ENCODE measurements around the gene KLHL29.

Gene KLHL29

DNA sequence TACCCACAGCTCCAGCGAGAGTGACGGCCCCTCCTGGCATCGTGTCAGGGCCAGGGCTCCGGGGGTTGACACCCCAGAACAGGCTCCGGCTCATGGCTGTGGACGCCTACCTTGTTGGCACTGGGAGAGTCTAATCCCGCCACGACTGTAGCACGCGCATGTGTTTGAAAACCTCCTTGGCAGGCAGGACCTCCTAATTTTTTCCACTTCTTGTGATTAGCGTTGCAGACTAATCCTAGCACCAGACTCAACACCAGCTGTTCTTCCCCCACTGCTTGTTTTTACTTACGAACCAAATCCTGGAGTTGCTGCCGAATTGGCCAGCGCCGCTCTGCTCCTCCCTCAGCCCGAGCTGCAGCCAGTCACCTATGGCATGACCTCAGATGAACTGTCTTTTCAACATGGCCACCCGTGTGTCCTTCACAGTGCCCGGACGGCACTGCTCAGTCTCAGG, 110.7 kb downstream of the KLHL29 start:
- H3K27ac ChIP-seq (ENCODE audit: low read length) = no peak overlapping the region
- H3K4me2 ChIP-seq (ENCODE audit: insufficient read depth, low read length) = no peak overlapping the region
- no peak for TF ChIP-seq EZH2 (IDR thresholded peaks at IDR 0.05; ENCODE audit: borderline replicate concordance, low read depth, low read length, severe bottlenecking)
- TF ChIP-seq, protein P1, sequence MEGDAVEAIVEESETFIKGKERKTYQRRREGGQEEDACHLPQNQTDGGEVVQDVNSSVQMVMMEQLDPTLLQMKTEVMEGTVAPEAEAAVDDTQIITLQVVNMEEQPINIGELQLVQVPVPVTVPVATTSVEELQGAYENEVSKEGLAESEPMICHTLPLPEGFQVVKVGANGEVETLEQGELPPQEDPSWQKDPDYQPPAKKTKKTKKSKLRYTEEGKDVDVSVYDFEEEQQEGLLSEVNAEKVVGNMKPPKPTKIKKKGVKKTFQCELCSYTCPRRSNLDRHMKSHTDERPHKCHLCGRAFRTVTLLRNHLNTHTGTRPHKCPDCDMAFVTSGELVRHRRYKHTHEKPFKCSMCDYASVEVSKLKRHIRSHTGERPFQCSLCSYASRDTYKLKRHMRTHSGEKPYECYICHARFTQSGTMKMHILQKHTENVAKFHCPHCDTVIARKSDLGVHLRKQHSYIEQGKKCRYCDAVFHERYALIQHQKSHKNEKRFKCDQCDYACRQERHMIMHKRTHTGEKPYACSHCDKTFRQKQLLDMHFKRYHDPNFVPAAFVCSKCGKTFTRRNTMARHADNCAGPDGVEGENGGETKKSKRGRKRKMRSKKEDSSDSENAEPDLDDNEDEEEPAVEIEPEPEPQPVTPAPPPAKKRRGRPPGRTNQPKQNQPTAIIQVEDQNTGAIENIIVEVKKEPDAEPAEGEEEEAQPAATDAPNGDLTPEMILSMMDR (IDR thresholded peaks at IDR 0.05; ENCODE audit: borderline replicate concordance, extremely low read depth, low read length, poor library complexity, severe bottlenecking) = no peak
- peaks cover 45% of the 10 kb centered on the region for H4K20me1 ChIP-seq (ENCODE audit: insufficient read depth, low read length)
- ATAC-seq (ENCODE audit: insufficient read depth, low read depth) (no peak), DNase-seq (no peak)
- H3K79me2 ChIP-seq (ENCODE audit: insufficient read depth, low read length) = no peaks in the 10 kb centered on the region
- no peaks in the 10 kb centered on the region for H3K9me3 ChIP-seq (ENCODE audit: insufficient read depth, low read length, severe bottlenecking)
- peaks cover 14% of the 10 kb centered on the region for H3K27me3 ChIP-seq (ENCODE audit: insufficient read depth, low read length, poor library complexity)
- H3K36me3 ChIP-seq (ENCODE audit: insufficient read depth, low read length) = no peaks in the 10 kb centered on the region
- peaks cover 19% of the 10 kb centered on the region for H3K4me1 ChIP-seq (ENCODE audit: insufficient read depth, low read length)
- no peak overlapping the region for H2AFZ ChIP-seq (ENCODE audit: low read depth, low read length)
- H3K4me3 ChIP-seq (ENCODE audit: low read depth in 1 of 2, low read length in 2 of 2) = no peak overlapping the region
- no peak overlapping the region for H3K9ac ChIP-seq (ENCODE audit: low read depth, low read length)

DNA sequence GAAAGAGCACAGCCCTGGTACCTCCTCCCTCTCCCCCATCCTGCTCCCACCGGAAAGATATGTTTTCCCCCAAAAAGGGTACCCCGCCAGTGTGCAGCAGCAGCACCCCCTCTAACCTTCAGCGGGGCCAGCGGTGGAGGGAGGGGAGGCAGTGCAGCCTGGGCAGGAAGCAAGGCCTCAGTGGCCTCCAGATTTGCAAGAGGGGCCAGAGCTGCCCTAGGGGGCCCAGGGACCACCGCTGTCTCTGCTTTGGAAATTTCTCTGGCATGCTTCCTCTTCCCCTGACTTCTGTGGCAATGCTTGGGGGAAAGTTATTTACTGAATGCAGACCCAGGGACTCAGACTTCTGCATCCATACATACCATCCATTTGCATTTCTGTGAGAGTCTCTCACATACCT, 111.5 kb downstream of the KLHL29 start:
- Histone ChIP-seq H3K4me1 (ENCODE audit: insufficient read depth, low read length) (peaks cover 19% of the 10 kb centered on the region), H2AFZ (ENCODE audit: low read depth, low read length) (no peak overlapping the region), H3K9me3 (ENCODE audit: insufficient read depth, low read length, severe bottlenecking) (no peaks in the 10 kb centered on the region), H3K4me3 (ENCODE audit: low read depth in 1 of 2, low read length in 2 of 2) (no peak overlapping the region), H3K79me2 (ENCODE audit: insufficient read depth, low read length) (no peaks in the 10 kb centered on the region), H3K36me3 (ENCODE audit: insufficient read depth, low read length) (no peaks in the 10 kb centered on the region), H3K27me3 (ENCODE audit: insufficient read depth, low read length, poor library complexity) (peaks cover 14% of the 10 kb centered on the region), H3K27ac (ENCODE audit: low read length) (no peak overlapping the region), H4K20me1 (ENCODE audit: insufficient read depth, low read length) (peaks cover 45% of the 10 kb centered on the region), H3K4me2 (ENCODE audit: insufficient read depth, low read length) (no peak overlapping the region), H3K9ac (ENCODE audit: low read depth, low read length) (no peak overlapping the region)
- ATAC-seq (ENCODE audit: insufficient read depth, low read depth) (no peak), DNase-seq (no peak)
- TF ChIP-seq, protein P1 (IDR thresholded peaks at IDR 0.05; ENCODE audit: borderline replicate concordance, extremely low read depth, low read length, poor library complexity, severe bottlenecking) = no peak
- TF ChIP-seq EZH2 (IDR thresholded peaks at IDR 0.05; ENCODE audit: borderline replicate concordance, low read depth, low read length, severe bottlenecking) = peak; percentile 46

DNA sequence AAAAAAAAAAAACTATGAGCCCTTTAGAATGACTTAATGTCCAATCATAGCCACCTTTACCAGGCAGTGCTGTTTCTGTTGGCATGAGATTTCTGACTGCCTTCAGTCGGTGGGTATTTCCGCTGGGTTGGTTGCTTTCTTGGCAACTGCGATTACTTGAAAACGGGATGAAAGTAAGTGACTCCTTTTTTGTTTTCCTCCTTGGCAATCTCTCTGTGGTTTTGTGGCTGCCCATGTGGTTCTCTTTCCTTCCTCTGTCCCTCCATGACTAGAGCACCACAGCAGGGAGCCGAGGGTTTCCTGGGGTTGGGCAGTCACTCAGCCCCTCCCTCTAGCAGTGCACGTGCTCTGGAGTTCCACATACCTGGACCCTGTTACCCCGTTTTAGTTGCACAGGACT, 112.1 kb downstream of the KLHL29 start:
- no peak for TF ChIP-seq EZH2 (IDR thresholded peaks at IDR 0.05; ENCODE audit: borderline replicate concordance, low read depth, low read length, severe bottlenecking)
- TF ChIP-seq, protein P1 (IDR thresholded peaks at IDR 0.05; ENCODE audit: borderline replicate concordance, extremely low read depth, low read length, poor library complexity, severe bottlenecking) = no peak
- H2AFZ ChIP-seq (ENCODE audit: low read depth, low read length) = no peak overlapping the region
- H3K4me3 ChIP-seq (ENCODE audit: low read depth in 1 of 2, low read length in 2 of 2) = no peak overlapping the region
- H3K4me2 ChIP-seq (ENCODE audit: insufficient read depth, low read length) = 0 out of 2 replicates have a peak overlapping the region, but pooled peaks have one; percentile 5
- peaks cover 39% of the 10 kb centered on the region for H4K20me1 ChIP-seq (ENCODE audit: insufficient read depth, low read length)
- no peak overlapping the region for H3K27ac ChIP-seq (ENCODE audit: low read length)
- peak; percentile 74 for DNase-seq
- H3K9ac ChIP-seq (ENCODE audit: low read depth, low read length) = no peak overlapping the region
- H3K9me3 ChIP-seq (ENCODE audit: insufficient read depth, low read length, severe bottlenecking) = no peaks in the 10 kb centered on the region
- peaks cover 19% of the 10 kb centered on the region for H3K4me1 ChIP-seq (ENCODE audit: insufficient read depth, low read length)
- peaks cover 14% of the 10 kb centered on the region for H3K27me3 ChIP-seq (ENCODE audit: insufficient read depth, low read length, poor library complexity)
- H3K36me3 ChIP-seq (ENCODE audit: insufficient read depth, low read length) = no peaks in the 10 kb centered on the region
- peak; percentile 88 for ATAC-seq (ENCODE audit: insufficient read depth, low read depth)
- H3K79me2 ChIP-seq (ENCODE audit: insufficient read depth, low read length) = no peaks in the 10 kb centered on the region

DNA sequence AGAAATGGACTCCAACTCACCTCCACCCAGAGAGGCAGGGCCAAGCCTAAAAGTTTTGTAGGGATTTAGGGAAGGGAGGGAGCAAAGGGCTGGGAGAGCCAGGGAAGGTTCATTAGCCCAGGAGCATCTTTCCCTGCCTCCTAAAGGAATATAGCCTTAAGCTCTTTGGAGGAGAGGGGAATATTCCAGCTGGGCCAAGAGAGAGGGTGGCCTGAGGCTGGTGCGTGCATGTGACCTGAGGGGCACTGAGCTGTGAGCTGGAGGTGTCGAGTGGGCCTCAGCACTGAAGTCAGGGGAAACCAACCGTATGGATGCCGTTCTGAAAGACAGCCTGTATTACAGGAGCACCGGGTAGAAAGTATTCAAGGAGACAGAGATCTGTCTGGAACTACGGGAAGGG, 112.6 kb downstream of the KLHL29 start:
- TF ChIP-seq, protein P1 (IDR thresholded peaks at IDR 0.05; ENCODE audit: borderline replicate concordance, extremely low read depth, low read length, poor library complexity, severe bottlenecking) = no peak
- TF ChIP-seq EZH2 (IDR thresholded peaks at IDR 0.05; ENCODE audit: borderline replicate concordance, low read depth, low read length, severe bottlenecking) = no peak
- ATAC-seq (ENCODE audit: insufficient read depth, low read depth) (0 out of 3 replicates have a peak, but pooled peaks have one; percentile 20), DNase-seq (no peak)
- H3K36me3 ChIP-seq (ENCODE audit: insufficient read depth, low read length) = no peaks in the 10 kb centered on the region
- peaks cover 38% of the 10 kb centered on the region for H4K20me1 ChIP-seq (ENCODE audit: insufficient read depth, low read length)
- no peaks in the 10 kb centered on the region for H3K79me2 ChIP-seq (ENCODE audit: insufficient read depth, low read length)
- H3K9ac ChIP-seq (ENCODE audit: low read depth, low read length) = no peak overlapping the region
- H2AFZ ChIP-seq (ENCODE audit: low read depth, low read length) = no peak overlapping the region
- no peak overlapping the region for H3K27ac ChIP-seq (ENCODE audit: low read length)
- no peak overlapping the region for H3K4me2 ChIP-seq (ENCODE audit: insufficient read depth, low read length)
- peaks cover 14% of the 10 kb centered on the region for H3K27me3 ChIP-seq (ENCODE audit: insufficient read depth, low read length, poor library complexity)
- no peak overlapping the region for H3K4me3 ChIP-seq (ENCODE audit: low read depth in 1 of 2, low read length in 2 of 2)
- H3K9me3 ChIP-seq (ENCODE audit: insufficient read depth, low read length, severe bottlenecking) = no peaks in the 10 kb centered on the region
- peaks cover 19% of the 10 kb centered on the region for H3K4me1 ChIP-seq (ENCODE audit: insufficient read depth, low read length)

All from DND-41 (cell line).